Measurements from ENCODE around the gene TBC1D22A.

Gene TBC1D22A

DNA sequence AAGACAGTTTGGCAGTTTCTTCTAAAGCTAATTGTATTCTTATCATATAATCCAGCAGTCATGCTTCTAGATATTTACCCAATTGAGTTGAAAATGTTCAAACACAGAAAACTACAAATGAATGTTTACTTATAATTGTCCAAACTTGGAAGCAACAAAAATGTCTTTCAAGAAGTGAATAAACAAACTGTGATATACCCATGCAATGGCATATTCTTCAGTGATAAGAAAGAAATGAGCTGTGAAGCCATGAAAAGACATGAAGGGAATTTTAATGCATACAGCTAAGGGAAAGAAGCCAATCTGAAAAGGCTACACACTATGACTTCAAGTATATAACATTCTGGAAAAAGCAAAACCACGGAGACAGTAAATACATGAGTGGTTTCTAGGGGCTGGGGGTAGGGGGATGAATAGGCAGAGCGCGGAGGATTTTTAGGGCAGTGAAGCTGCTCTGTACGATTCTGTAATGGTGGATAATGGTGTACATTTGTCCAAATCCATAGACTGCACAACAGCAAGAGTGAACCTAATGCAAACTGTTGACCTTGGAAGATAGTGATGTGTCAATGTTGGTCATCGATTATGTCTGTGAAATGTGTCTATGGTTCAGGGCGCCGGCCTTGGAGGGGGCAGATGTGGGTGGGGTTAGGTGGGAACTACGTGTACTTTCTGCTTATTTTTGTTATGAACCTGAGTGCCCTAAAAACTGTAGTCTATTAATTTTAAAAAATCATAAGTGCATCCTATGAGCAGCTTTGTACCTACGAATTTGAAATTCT lies 424.9 kb downstream of the TBC1D22A start:
- DNase-seq = no peak

DNA sequence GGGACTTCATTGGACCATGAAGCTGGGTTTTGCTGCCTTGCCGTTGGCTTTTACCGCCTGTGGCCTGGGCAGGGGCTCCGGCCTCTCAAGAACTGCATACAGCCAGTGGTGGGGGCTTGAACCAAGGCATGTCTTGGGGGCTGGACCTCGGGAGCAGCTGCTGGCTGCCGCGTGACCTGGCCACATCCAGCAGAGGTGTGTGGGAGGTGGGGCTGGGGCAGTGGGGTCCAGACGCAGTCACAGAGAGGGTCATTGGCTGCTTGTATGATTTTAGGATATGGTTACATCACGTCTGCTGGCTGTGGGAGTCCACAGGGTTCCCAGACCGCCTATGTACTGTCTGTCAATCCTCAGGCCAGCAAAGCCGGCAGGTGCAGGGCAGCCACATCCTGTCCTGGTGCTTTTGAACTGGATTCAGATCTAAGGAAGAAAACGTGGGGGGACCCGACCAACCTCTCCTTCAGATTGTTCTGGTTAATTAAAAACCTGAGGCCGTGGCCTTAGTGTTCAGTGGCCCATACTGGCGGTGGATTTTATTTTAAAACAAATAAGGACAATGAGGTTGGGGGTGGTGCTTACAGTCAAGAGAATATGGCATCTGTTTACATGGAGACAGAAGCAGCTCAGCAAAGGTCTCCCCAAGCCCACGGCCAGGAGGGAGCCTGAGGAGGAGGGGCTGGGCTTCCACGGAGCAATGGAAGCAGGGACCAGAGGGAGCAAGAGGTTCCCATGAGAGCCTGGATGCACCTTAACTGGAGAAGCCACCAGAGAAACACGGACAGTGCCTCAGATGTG lies 426.0 kb downstream of the TBC1D22A start:
- no peak for DNase-seq

DNA sequence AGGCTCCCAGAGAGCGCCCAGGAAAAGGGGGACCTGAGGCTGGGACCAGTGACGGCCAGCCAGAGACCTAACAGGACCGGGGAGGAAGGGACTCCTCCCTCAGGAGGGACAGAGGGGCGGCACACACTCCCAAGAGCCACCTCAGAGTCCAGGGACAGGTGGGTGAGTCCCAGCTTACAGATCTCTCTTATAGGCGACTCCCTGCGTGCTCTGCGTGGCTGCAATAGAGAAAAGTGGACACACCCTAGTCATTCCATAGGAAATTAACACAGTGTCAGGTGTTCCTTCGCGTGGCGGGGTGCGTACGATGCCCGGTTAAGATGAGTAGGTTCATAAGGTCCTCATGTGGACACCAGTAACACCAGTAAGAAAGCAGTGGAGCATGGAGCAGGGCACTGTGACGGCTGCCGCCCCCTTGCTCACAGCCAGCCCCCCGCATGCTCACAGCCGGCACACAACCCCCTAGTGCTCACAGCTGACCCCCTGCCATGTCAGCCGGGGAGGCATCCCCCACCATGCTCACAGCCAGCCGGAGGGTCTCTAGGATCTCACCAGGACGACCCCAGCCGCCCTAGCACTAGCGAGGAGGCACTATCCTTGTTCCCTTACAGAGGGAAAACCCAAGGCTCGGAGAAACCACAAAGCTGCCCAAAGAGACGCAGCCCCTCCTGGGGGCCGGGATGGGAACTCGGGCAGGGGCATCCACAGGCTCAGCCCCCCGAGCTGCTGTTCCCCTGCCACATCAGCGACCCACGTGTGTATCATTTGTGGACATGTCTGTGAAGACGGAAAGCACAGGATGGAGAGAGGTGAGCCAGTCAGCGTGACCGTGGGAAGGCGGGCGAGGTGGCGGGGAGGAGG lies 426.8 kb downstream of the TBC1D22A start:
- DNase-seq = no peak

DNA sequence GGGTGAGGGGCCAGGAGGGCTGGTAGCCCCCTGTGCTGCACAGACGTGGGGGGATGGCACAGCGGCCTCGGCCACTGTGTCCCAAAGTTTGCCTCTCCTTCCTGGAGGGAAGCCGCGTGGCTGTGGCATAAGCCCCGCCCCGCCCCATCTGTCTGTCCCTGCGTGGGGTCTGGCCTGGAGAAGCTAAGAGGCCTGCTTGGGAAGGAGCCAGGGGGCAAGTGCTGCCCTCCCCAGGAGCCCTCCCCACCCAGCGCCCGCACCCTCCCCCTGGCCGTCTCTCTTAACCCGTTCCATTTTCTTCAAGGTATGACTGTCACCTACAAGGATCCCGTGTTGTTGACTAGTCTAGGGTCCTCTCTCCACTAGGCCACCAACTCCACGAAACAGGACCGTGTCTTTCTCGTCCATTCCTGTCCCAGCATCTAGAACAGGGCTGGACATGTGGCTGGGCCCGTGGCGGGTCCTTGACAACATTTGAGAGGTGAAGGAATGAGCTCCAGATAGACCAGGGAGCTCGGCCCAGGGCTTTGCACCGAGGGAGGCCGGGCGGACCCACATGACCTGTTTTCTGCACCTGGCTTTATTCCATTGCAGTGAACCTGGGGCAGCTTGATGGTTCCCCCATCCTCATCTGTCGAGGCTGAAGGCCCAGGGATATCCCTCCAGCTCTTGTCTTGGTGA lies 428.0 kb downstream of the TBC1D22A start:
- DNase-seq = no peak

DNA sequence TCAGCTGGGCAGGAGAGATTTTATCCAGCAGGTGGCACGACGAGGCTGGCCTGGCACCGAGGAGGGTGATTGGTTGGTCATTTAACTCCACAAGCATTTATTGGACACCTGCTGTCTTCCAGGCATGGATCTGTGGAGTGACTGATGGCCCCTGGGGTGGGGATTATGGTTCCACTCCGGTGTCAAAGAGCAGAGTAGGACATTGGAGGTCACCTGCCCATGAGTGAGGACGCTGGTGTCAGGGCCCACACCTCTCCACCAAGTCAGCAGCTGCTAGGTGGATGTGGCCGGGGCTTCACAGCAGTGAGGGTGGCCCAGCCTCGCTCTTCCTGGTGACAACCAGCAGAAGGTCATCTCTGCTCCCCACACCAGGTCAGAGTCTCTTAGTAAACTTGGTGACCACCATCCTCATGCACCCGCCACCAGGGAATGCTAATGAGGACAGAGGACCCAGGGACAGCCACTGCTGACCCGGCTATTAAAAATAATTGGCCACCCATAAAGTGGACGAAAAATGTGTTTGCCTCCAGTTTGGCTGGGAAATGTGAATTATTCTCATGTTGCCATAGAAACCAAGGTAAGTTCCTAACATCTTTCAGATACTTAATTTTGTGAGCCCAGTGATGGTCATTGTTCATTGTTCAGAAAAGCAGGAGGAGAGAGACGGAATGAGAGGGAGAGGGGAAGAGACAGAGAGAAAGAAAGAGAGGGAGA lies 428.7 kb downstream of the TBC1D22A start:
- no peak for DNase-seq

DNA sequence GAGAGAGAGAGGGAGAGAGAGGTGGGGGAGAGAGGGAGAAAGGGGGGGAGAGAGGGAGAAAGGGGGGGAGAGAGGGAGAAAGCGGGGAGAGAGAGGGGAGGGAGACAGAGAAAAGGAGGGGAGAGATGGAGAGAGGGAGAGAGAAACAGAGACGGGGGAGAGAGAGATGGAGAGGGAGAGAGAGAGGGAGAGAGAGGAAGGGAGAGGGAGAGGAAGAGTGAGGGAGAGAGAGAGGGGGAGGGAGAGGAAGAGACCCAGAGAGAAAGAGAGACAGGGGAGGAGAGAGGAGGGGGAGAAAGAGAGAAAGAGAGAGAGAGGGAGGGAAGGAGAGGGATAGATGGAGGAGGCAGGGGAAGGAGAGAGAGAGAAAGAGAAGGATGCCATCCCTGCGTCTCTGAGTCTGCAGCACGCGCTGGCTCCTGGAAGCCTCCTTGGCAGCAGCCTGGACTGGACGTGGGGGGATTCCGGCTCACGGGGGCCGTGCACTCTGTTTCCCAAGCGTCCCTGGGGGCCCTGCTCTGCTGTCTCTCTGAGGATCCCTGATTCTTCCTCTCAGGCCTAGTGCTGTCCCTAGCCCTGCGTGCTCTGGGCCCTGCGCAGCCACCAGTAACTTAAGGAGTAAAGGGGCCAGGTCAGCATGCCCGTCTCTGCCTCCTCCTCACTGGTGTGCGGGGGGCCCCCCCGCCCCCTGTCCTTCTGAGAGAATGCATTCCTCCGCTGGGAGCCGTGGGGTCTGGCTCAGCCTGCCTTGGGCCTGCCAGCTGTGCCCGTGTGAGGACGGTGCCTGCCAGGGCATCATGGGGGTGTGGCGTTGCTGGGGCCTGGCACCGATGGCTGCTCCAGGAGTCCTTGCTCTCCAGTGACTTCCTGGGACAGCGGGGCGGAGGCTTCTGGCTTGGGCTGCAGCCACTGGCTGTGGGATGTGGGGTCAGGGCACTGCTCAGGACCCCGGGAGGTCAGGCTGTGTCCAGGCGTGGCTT lies 429.5 kb downstream of the TBC1D22A start:
- DNase-seq = no peak

DNA sequence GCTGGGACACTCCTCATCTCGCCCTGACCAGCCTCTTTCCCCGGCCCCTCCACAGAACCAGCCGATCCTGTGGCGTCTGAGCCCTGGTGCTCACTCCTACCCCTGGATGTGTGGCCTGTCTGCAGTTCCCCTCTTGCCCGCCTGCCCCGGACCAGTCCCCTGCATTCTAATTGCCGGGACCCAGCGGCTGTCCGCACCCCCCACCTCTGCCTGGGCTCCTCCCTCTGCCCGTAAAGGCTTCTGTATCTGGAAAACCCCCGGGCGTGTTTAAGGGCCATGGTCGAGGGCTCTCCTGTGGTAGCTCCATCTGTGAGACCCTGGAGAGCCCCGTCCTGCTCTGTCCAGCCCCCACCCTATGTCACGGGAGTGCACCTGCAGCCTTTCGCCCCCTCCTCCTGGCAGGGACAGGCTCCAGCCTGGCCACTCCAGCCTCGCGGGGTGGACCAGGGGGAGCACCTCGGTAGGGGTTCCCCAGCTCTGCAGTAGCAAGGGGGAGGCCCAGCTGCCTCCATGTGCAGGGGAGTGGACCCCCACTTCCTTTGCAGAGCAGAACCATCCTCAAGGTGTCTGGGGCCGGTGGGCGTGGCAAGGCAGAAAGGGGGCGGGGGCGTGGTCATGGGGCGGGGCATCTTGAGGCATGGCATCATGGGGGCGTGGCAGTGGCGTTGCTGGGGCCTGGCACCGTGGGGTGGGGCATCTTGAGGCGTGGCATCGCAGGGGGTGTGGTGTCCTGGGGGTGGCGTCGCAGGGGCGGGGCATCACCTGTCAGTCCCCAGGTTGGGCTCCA lies 430.4 kb downstream of the TBC1D22A start:
- DNase-seq = no peak

DNA sequence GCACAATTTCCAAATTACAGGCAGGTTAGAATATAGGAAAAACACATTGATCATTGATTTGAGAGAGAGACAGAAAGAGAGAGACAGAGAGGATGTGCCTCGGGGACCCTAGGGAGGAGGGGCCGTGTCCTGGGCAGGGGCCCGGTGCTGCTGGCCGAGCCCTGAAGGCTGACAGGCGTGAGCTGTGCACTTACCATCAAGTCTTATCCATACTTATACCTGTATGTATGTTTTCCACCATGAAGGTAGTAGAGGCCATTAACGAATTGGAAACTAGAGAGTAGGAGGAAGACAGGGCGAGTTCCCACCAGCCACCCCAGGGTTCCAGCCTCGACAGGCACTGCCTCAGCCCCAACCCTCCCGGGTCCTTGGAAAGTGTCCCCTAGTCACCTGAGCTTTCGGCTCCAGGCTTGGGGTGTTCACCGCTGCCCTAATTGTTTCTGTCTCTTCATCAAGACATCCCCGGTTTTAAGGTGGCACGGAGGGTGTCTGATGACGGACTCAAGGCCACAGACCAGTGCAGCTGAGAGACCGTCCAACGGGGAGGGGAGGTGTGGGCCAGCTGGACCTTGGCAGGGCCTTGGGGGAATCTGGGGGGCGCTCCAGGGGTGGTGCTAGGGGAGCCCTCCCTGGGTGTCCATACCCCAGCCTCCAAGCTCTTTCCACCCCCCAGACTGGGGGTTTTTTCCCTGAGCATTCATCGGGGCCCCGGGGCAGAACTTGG lies 431.3 kb downstream of the TBC1D22A start:
- DNase-seq = no peak

DNA sequence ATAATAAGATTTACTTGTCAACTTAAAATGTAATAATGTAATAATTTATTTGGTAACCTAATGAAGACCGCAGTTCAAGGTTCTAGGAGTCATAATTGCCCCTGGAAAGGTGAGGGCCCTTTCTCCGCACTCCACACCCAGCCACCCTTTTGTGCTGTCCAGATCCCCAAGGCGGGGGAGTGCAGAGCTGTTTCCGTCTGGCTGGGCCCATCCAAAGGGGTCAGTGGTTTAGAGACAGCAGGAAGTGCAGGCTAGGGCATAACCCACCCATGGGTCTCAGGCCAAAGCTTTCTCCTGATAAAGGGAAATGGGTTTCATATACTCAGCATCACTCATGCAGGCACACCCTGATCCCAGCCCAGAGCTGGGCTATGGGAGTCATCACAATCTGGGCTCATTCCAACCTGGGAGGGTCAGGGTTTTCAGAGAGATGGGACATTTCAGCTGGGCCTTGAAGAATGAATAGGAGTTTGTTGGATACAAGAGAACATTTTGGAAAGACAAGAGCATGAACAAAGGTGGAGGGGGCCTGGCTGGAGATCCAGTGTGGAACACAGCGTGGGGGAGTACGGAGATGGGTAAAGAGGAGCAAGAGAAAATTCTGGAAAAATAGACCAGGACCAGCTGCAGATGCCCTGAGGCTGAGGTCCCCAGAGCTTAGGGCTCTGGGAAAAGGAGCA lies 432.2 kb downstream of the TBC1D22A start:
- no peak for DNase-seq

DNA sequence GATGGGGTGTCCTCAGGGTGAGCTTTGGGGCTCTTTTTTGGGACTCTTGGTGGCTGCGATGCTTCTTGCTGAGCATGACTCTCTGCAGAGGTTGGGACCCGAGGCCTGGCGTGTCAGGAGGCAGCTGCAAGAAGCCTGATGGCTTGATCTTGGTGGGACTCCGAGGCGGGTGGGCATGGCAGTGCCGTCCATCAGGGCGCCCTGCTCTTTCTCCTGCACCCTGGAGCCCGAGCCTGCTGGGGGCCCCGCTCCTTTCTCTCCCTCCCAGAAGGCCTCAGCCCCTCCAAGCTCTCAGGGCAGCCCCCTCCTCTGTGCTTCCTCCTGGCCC lies 432.7 kb downstream of the TBC1D22A start:
- no peak for DNase-seq

DNA sequence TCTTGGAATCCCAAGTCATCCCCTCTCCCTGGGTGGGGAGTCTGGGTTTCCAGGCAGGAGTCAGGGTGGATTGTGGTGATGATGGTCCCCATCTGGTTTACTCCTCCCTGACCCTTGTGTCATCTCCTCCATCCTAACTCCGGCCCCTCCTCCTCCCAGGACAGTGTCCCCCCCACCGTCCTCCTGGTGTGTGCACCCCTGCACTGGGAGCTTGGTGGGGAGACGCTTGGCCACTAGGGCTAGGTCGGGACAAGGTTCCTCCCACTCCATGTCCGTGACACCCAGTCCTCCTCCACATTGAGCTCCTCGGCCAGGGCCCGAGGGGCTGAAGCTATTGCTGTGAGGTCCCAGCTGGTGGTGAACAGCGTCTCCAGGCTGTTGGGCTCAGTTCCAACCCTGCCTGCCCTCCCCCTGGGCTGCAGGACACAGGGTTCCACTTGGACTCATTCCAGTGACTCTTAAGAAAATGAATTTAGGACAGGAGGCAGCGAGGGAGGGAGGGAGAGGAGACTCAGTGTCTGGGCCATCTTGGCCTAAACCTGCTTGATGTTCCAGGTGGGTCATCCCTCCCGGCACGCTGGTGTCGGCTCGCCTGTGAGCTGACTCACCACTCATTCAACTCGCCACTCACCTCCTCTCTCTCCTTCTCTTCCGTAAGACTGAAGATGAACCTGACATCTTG lies 433.2 kb downstream of the TBC1D22A start:
- no peak for DNase-seq

DNA sequence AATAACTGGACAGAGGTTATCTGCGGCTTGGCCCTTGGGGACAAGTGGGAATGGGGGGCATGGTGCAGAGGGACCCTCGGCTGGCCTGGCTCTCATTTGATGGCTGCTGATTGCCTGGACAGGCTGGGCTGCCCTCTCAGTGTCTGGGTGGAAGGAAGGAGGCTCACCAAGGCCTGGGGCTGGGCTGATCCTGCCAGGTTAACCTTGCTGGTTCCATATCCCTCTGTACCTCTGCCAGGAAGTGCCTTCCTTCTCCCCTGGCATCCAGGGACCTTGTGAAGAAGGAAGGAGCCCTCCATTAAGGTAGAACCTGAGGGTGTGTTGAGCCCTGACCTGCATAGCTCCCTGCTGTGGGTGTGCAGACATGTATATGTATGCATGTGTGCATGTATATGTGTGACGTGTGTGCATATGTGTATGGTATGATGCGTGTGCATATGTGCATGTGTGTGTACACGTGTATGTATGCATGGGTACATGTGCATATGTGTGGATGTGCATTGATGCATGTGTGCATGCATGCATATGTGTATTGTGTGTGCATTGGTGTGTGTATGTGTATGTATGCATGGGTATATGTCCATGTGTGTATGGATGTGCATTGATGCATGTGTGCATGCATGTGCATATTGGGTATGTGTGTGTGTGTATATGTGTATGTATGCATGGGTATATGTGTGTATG lies 433.9 kb downstream of the TBC1D22A start:
- no peak for DNase-seq

DNA sequence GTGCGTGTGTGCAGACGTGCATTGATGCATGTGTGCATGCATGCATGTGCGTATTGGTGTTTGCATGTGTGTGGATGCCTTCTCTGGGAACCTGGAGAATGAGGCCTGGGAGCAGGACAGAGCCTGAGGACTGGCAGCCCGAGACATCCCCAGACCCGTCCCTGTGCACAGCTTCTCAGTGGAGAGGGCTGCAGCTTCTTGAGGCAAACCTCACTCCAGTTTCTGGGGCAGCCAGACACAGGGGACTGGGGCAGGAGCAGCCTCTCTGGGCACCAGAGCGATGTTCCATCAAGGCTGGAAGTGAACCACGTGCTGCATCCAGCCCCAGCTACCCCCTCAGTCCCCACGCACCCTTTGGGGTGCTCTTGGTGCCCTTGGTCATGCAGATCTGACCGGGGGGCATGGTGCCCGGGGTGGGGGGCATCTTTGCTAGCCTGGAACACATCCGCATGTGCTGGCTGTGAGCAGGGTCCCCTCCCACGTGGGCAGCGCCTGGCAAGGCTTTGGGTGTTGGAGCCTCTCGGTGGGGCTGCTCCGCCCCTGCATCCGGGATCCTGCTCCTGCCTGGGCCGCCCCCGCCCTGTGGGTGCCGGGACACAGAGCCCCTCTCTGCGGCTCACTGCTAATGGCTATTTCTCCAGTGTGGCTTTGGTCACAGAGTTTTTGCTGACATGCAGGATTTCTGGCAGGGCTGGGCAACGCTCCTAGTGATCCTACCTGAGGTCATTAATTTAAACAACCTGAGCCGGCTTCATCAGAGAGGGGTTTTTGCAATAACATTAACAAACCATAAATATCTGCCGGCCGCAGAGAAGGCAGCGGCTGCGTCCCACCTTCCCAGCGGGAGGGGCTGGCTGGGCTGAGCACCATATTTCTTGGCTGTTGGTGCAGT lies 434.7 kb downstream of the TBC1D22A start:
- no peak for DNase-seq

DNA sequence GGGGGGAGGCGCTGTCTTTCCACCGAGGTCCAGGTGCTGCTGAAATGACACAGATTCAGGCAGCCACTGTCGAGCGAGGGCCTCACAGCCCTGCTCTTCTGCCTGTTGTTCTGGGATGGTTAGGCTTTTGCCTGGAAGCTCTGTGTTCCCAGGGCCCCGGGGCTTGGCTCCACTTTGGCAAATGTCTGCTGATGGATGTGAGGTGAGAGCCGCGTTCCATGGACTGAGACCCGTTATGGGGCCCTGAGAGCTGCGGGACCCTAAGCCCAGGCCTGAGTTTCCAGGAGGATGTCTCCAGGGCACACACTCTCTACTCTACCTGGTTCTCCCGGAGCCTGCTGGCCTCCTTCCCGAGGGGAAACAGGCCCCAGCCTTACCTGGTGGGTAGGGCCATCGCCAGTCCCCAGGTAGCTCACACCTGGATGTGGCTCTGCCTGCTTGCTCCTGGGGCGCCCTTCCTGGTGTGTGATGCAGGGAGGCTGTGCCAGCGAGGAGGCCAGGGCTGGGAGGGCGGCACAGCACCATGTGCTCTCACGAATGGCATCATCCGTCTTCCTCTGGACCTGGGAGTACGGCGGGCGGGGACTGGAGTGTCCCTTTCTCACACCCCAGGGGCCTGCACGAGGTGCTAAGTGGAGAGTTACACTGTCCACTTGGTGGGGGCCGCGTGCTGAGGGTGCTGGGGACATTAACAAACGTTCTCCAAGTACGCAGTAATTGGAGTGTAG lies 435.5 kb downstream of the TBC1D22A start:
- no peak for DNase-seq

DNA sequence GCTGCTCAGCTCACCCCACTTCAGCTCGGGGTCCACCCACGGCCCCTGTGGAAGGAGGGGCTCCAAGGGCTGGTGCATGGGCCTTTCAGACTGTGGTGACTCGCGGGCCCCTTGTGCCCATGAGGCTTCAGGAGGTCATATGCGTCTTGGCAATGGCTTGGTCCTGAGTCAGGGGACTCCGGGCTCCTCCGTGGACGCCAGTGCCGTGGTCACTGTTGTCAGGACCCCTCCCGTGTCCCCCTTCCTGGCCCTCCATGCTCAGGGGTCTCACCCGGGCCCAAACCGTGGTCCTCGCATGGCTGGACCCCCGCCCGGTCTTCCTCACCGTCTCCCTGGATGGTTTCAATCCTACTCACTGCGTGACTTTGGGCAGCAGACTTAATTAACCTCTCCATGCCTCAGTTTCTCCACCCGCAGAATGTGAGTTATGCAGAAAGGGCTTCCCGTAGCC lies 436.4 kb downstream of the TBC1D22A start:
- no peak for DNase-seq

All from CD4-positive, alpha-beta T cell treated with Interleukin-21 for 1 hour (primary cell).